GM21723 (cell line): ENCODE results near the gene TFDP1.
"Not testable (repeated sequence)": the region's sequence is repeated elsewhere in the genome, so short reads cannot be mapped to it uniquely, and the experiment has no call there.

Experiments used
- ATAC-seq: cut with Tn5 transposase; IDR thresholded peaks from one replicate; pipeline ENCODE4 v1.9.1; 2021; ENCODE audit warnings: mild to moderate bottlenecking, moderate library complexity; ENCODE audit not compliant: unreplicated experiment

The TFDP1 gene

GRCh38 chr13:113594066-113594821, 9.7 kb downstream of the TFDP1 start:
- ATAC-seq = not testable (repeated sequence)

DNA sequence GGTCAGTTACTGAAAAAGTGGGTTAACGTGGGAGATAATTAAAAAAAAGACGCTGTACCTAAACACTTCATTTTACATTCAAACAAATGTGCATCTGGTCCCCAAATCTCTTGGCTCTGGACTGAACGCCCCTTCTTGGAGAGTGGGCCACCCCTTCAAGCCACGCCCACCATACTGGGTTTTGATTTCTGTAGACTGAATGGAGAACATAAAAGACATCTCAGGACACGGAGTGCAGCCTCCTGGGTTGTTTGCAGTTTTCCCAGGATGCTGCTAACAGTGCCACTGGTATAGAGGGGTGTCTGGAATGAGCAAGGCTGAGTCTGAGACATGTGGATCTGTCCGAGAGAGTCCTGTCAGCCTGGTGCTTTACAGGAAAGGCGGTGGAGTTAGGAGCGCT, 10.6 kb downstream of the TFDP1 start:
- ATAC-seq = no peak

- no peak for ATAC-seq
These were observed 12.0 kb downstream of the TFDP1 start for GRCh38 chr13:113596321-113597200.

- no peak for ATAC-seq
These were observed 13.0 kb downstream of the TFDP1 start for GRCh38 chr13:113597391-113598080.

GRCh38 chr13:113598081-113598410, 13.5 kb downstream of the TFDP1 start:
- ATAC-seq = no peak

- no peak for ATAC-seq
These were observed 13.9 kb downstream of the TFDP1 start for GRCh38 chr13:113598481-113598880.

DNA sequence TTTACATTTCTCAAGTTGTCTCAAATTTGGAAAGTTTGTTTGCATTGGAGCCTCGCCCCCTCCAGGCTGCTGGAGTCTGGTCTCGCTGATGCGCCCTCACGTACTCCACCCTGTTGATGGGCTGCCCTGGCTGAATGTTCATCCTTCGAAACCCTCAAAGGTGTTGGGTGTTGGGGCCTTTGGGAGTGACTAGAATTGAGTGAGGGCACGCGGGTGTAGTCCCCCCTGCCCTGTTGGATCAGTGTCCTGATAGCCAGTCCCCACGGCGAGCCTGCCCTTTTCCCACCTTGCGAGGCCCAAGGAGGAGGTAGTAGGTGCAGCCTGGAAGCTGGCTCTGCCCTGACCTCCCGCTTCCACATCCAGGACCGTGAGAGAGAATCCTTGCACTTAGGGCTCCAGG, 14.8 kb downstream of the TFDP1 start:
- ATAC-seq = no peak

GRCh38 chr13:113601166-113602070, 16.9 kb downstream of the TFDP1 start:
- ATAC-seq = no peak

DNA sequence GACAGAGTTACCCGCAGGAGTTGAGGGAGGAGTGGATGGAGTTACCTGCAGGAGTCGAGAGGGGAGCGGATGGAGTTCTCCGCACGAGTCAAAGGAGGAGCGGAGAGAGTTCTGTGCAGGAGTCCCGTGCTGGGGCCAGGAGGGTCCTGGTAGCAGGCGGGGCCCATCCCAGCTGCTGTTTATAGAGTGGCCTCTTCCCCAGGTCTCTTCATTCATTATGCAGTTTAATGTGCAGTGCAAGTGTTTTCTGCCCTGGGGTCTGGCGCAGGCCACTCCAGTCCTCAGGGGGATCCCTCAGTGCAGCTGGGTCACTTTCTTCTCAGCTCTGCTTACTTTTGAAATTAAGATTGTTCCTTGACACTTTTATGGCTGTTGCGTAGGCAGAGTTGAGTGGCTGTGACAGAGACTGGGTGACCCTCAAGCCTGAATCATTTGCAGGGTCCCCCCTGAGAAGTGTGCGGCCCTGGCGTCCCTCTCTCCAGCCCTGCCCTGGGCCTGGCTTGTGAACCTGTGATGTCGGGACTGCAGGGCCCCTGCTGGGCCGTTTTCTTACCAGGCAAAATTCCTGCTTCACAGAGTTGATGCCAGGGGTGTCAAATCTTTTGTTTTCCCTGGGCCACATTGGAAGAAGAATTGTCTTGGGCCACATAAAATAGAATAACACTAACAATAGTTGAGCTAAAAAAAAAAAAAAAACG, 17.9 kb downstream of the TFDP1 start:
- no peak for ATAC-seq

GRCh38 chr13:113603116-113603710, 18.7 kb downstream of the TFDP1 start:
- ATAC-seq = no peak

- ATAC-seq = no peak
These were observed 19.6 kb downstream of the TFDP1 start for GRCh38 chr13:113604186-113604585.

- no peak for ATAC-seq
These were observed 20.9 kb downstream of the TFDP1 start for GRCh38 chr13:113605461-113605860.

- no peak for ATAC-seq
These were observed 21.4 kb downstream of the TFDP1 start for GRCh38 chr13:113605866-113606438.

DNA sequence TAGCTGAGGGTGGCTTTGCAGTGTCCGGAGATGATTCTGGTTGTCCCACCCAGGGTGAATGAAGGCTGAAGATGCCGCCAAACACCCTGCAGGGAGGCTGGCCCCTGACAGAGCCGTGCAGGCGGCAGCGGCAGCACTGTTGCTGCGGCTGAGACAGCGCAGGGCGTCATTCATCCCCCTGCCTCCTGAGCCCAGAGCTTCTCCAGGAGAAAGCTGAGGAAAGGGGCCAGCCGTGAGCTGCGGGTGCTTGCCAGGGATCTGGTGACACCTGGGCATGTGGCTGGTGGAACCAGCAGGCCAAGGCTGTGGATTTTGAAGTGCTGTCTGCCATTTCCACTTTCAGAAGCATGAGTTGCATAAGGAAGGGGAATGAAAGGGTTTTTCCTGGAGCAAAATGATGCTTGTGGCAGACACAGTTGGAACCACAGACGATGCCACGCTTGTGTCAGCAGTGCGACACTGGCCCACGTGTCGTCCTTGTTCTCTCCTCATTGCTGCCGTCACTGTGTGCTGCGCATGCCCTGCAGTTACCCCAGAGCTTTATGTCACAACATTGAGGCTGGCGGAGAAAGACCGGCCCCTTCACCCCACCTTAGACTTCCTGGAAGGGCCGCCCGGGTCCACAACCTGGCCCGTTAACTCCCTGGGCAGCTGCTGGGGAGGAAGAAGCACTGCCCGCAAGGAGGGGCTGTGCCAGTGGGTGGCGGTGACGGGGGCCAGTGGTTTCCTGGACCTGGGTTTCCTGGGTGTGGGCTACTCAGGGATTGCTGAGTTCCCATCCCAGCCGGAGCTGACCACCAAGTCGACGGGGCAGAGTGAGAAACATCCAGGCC, 22.7 kb downstream of the TFDP1 start:
- no peak for ATAC-seq

DNA sequence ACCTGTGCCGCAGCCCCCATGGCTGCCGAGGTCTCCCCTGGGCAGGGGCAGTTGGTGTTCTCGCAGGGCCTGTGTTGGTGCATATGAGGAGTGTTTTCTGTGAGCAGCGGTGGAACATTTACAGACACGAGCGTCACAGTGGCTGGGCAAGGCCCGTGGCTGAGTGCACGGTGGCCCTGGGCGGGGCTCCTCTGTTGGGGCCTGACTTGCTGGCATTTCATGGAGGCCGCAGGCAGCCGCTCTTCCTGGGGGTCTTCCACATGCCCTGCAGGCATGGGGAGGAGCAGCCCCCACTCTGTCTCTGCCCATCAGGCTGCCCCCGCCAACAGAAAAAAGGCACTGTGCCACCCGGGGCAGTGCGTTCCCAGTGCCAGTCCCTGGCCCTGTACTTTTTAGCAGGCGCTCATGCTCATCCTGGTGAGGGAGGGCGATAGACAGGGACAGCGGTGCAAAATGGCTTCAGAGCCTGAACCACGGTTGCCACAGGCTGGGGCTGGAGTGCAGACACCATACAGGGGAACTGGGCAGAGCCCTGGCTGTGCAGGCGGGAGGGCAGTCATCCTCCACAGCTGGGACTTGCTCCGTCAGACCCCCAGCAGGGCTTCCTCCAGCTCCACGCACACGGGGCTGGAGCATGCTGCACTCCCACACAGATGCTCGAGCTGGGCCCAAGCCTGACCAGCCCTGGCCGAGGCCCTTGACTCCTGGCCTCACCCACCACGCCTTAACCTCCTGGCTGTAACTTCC, 23.5 kb downstream of the TFDP1 start:
- no peak for ATAC-seq

- ATAC-seq = no peak
These were observed 24.5 kb downstream of the TFDP1 start for GRCh38 chr13:113608967-113609533.

GRCh38 chr13:113609616-113610015, 25.1 kb downstream of the TFDP1 start:
- no peak for ATAC-seq
